Measurements from ENCODE around the gene SYNGAP1. TPM values are rescaled to one million over a fixed set of nuclear protein-coding genes. Genes with fewer than 3 reads are reported as not detected.
"Not testable (repeated sequence)": the region's sequence is repeated elsewhere in the genome, so short reads cannot be mapped to it uniquely, and the experiment has no call there.

SYNGAP1 gene
- total RNA-seq = 32.6 TPM

- DNase-seq (ENCODE audit: low spot score) = peak; percentile 72
These were observed at the start of gene SYNGAP1 for GRCh38 chr6:33419580-33420490. TSS of gene SYNGAP1 (plus strand) at chr6:33420065. CDS start at chr6:33420265, 200 bp downstream.

- DNase-seq (ENCODE audit: low spot score) = not testable (repeated sequence)
These were observed 48.0 kb upstream of the SYNGAP1 start for GRCh38 chr6:33371901-33372300.

- no peak for DNase-seq (ENCODE audit: low spot score)
These were observed 47.2 kb upstream of the SYNGAP1 start for GRCh38 chr6:33372526-33373123.

GRCh38 chr6:33373960-33374910, 45.6 kb upstream of the SYNGAP1 start:
- no peak for DNase-seq (ENCODE audit: low spot score)

DNA sequence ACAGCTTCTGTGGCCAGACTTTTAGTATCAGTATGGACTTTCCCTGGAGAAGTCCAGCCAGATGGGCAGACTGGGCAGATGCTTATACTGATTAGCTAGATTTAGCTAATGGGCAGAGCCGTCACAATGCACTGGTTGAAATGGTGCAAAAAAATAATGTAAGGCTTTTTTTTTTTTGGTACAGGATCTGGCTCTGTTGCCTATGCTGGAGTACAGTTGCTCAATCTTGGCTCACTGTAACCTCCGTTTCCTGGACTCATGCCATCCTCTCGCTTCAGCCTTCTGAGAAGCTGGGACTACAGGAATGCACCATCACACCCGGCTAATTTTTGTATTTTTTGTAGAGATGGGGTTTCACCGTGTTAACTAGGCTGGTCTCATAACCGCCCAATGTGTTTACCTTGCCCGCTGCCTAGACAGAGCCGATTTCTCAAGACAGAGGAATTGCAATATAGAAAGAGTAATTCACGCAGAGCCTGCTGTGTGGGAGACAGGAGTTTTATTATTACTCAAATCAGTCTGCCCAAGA, 44.7 kb upstream of the SYNGAP1 start:
- peak; percentile 82 for DNase-seq (ENCODE audit: low spot score)

DNA sequence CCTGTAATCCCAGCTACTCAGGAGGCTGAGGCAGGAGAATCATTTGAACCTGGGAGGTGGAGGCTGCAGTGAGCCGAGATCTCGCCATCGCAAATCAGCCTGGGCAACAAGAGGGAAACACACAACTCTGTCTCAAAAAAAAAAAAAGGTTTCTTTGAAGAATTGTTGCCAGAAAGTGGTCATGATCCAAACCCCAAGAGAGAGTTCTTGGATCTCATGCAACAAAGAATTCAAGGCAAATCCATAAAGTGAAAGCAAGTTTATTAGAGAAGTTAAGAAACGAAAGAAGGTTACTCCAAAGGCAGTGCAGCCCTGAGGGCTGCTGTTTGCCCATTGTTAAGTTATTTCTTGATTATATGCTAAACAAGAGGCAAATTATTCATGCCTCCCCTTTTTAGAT, 42.7 kb upstream of the SYNGAP1 start:
- DNase-seq (ENCODE audit: low spot score) = no peak

DNA sequence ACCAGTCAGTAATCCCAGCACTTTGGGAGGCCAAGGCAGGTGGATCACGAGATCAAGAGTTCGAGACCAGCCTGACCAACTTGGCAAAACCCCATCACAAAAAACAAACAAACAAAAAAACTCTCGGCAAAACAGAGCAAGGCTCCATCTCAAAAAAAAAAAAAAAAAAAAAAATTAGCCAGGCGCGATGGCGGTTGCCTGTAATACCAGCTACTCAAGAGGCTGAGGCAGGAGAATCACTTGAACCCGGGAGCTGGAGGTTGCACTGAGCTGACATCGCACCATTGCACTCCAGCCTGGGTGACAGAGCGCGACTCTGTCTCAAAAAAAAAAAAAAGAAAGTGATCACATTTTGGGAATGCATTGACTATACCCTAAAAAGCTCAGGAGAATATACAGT, 40.7 kb upstream of the SYNGAP1 start:
- not testable (repeated sequence) for DNase-seq (ENCODE audit: low spot score)

- DNase-seq (ENCODE audit: low spot score) = no peak
These were observed 39.4 kb upstream of the SYNGAP1 start for GRCh38 chr6:33380272-33380981.

DNA sequence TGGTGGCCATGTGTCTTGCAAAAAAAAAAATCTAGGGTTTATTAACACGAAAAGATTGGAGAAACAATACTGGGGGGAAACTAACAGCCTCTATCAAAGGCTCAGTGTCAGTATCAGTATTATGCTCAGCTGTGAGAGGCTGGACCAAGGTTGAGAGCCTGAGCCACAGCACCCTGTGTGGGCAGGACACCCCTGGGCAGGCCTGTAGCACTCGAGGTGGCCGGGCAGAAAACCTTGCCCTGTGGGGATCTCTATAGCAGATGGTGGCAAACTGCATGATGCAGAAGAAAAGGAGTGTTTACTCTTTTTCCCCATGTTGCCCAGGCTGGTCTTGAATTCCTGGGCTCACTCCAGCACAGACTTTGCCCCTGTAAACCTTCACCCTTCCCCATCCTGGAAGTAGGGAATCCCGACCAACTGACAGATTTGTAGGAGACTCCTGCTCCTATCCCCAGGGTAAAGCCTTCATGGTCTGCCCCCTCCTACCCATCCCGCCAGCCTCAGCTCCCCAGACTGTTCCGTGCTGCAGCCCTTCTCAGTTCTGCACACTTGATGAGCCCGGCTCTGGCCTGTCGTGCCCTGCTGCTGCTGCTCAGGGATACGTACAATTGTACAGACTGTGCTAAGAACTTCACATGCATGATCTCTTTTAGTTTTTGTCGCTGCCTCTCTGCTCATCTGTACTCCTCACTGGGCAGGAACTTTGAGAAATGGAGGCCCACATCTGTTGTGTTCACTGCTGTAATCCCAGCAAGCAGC, 36.3 kb upstream of the SYNGAP1 start:
- no peak for DNase-seq (ENCODE audit: low spot score)

GRCh38 chr6:33384581-33385020, 35.3 kb upstream of the SYNGAP1 start:
- no peak for DNase-seq (ENCODE audit: low spot score)

GRCh38 chr6:33390173-33390572, 29.7 kb upstream of the SYNGAP1 start:
- DNase-seq (ENCODE audit: low spot score) = no peak

DNA sequence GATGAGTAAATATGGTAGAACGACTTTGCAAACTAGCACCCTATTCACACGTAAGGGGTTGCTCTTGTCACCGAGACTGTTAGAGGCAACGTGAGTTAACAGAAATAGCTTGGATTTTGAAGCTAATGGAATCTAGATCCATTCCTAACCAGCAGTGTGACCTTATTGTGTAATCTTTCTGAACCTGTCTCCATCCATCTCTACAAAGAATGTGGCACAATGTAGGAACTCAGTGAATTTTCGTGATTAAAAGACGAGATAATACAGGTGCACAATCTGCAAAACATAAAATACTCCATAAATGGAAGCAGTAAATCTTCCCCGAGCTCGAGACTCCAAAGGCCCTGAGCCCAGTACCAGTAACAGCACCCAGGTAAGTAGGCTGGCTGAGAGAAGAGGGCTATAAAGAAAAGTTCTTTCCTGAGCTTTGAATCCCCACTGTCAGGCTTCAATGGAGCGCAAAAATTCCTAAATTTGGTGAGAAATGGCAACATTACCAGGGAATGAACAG, 29.0 kb upstream of the SYNGAP1 start:
- no peak for DNase-seq (ENCODE audit: low spot score)

DNA sequence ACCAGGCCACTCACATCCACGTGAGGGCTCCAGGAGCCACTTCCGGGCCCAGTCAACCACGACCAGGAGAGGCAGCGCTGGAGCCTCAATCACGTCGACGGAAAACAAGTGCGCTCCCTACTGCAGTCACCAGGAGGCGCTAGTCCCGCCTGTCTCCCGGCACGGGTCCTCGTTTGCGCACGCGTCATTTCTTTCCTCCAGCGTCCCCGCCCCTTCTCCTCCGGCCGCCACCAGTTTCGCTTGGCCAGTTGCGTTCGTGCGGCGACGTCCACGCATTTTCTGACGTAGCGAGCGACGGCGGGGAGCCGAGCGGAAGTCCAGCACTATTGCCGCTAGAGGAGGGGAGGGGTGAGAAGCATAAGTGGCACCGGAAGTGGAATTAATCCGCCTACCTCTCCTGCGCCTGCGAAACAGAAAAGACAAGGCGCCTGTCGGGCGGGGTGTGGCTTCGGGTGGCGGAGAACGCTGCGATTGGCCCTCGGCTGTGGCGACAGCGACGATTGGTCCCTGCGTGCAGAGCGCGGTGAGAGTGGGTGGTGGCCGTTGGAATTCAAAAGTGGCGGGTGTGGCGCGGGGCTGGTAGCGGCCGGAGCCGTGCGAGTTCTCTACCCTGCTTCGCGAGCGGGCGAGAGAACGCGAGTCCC, 28.5 kb upstream of the SYNGAP1 start, which contains the start of gene KIFC1:
TSS of gene KIFC1 (plus strand) at position 546 of the 644 bp plus-strand sequence. CDS start 163 bp downstream, outside the sequence.
- peak; percentile 99 for DNase-seq (ENCODE audit: low spot score)

- DNase-seq (ENCODE audit: low spot score) = no peak
These were observed 27.8 kb upstream of the SYNGAP1 start for GRCh38 chr6:33391922-33392594.

GRCh38 chr6:33392595-33392948, 27.3 kb upstream of the SYNGAP1 start:
- DNase-seq (ENCODE audit: low spot score) = no peak

GRCh38 chr6:33392979-33393378, 26.9 kb upstream of the SYNGAP1 start:
- no peak for DNase-seq (ENCODE audit: low spot score)

- no peak for DNase-seq (ENCODE audit: low spot score)
These were observed 22.3 kb upstream of the SYNGAP1 start for GRCh38 chr6:33397541-33397940.

DNA sequence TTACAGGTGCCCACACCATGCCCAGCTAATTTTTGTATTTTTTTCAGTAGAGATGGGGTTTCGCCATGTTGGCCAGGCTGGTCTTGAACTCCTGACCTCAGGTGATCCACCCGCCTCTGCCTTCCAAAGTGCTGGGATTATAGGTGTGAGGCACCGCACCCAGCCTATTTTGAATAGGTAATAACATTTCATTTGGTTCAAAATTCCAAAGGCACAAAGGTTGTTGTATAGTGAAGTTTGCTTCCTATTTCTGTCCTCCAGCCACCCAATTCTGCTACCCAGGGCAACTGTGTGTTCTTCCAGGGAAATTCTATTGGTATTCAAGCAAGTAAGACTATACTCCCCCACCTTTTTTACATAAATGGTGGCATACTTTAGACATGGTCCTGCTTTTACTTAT, 21.3 kb upstream of the SYNGAP1 start:
- DNase-seq (ENCODE audit: low spot score) = not testable (repeated sequence)

DNA sequence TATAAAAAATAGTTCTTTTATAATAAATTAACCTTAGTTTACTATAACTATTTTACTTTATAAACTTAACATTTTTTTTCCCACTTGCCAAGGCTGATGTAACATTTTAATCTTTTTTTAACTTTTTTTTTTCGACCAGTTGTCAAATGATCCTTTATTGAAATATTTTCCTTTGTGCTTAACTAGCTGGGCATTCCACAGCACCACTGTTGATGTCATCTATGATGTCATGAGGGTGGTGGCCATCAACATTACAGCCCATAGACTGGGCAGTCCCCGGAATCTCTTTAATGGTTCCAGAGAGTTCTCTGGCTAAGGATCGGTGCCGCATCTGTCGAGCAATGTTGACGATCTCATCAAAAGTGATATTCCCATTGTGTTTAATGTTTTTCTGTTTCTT, 20.0 kb upstream of the SYNGAP1 start:
- DNase-seq (ENCODE audit: low spot score) = not testable (repeated sequence)

Data from ureter (tissue), 1 donor.